Bronchial epithelial cell (primary cell): Measurements from ENCODE around the gene RAB40C. TPM values are rescaled to one million over a fixed set of nuclear protein-coding genes. Genes with fewer than 3 reads are reported as not detected.

Source experiments
- DNase-seq: peaks from one replicate; pipeline ENCODE4 v3.0.0-alpha.2; 2010; ENCODE audit warnings: low read depth
- FAIRE-seq: peaks from 2 replicates; lab custom pipeline; 2011; peaks lifted over from hg19 to GRCh38; lab: Jason Lieb, UNC
- H3K27me3 ChIP-seq: 2 replicates; pipeline ENCODE4 v1.5.1; 2011; ENCODE audit warnings: low read length; ENCODE audit not compliant: control insufficient read depth, insufficient read depth
- H3K36me3 ChIP-seq: 2 replicates; pipeline ENCODE4 v1.5.1; 2011; ENCODE audit warnings: low read length; ENCODE audit not compliant: control insufficient read depth, insufficient read depth
- H3K4me3 ChIP-seq: 2 replicates; pipeline ENCODE4 v1.5.1; 2011; ENCODE audit warnings: mild to moderate bottlenecking, low read depth, low read length, control low read depth
- CTCF ChIP-seq: IDR thresholded peaks from 2 replicates; pipeline ENCODE4 v1.5.1; 2011; ENCODE audit warnings: mild to moderate bottlenecking, moderate library complexity, low read length, control low read depth, inconsistent platforms; ENCODE audit not compliant: insufficient read depth, severe bottlenecking
- total RNA-seq: library from RNA; depleted of rRNA; stranded (reverse); fragments of >200 nt; gene quantifications from 2 replicates; pipeline ENCODE4 v1.2.1, GENCODE V29; 2014

RAB40C gene
- total RNA-seq, 1 donor from 2014 or later: 10.8 TPM

- TF ChIP-seq CTCF: no peak
- DNase-seq (no peak), FAIRE-seq (no peak)
- no peaks in the 10 kb centered on the region for H3K27me3 ChIP-seq
- H3K36me3 ChIP-seq: peaks cover 3% of the 10 kb centered on the region
- no peak overlapping the region for H3K4me3 ChIP-seq
These were observed 43.6 kb downstream of the RAB40C start for GRCh38 chr16:633336-634050.

GRCh38 chr16:634051-634670 lies 44.3 kb downstream of the RAB40C start:
- H3K36me3 ChIP-seq: peaks cover 3% of the 10 kb centered on the region
- H3K27me3 ChIP-seq: no peaks in the 10 kb centered on the region
- FAIRE-seq: no peak
- DNase-seq: no peak
- TF ChIP-seq CTCF: no peak
- H3K4me3 ChIP-seq: no peak overlapping the region

GRCh38 chr16:634996-635395 lies 45.1 kb downstream of the RAB40C start:
- Histone ChIP-seq H3K36me3 (peaks cover 3% of the 10 kb centered on the region), H3K4me3 (peak overlapping the region; percentile 91), H3K27me3 (no peaks in the 10 kb centered on the region)
- no peak for TF ChIP-seq CTCF
- DNase-seq (no peak), FAIRE-seq (no peak)

GRCh38 chr16:635573-636205 lies 45.8 kb downstream of the RAB40C start:
- Histone ChIP-seq H3K36me3 (peaks cover 3% of the 10 kb centered on the region), H3K4me3 (peak overlapping the region; percentile 91), H3K27me3 (no peaks in the 10 kb centered on the region)
- no peak for TF ChIP-seq CTCF
- DNase-seq: no peak
- FAIRE-seq: no peak

GRCh38 chr16:636206-637080 lies 46.6 kb downstream of the RAB40C start, which contains the start of gene METTL26:
METTL26 (minus strand) TSS chr16:636305; CDS start chr16:636290, 15 bp downstream.
- no peak for FAIRE-seq
- H3K4me3 ChIP-seq: peak within 1 kb of the TSS; percentile 91

More at GRCh38 chr16:636206-637080, 46.6 kb downstream of the RAB40C start, which contains the start of gene METTL26:
- H3K36me3 ChIP-seq: peaks cover 3% of the 10 kb centered on the region
- H3K27me3 ChIP-seq: no peaks in the 10 kb centered on the region
- TF ChIP-seq CTCF: peak; percentile 4
- peak; percentile 82 for DNase-seq
